Gastroesophageal sphincter (tissue), 4 donors: Measurements from ENCODE around the gene FYN. TPM values are rescaled to one million over a fixed set of nuclear protein-coding genes. Genes with fewer than 3 reads are reported as not detected.
A peak's percentile ranks its signal among the peaks of the same experiment; 100 is the strongest.

ENCODE experiments used
- ATAC-seq: fragments of 150-250 bp; one replicate; pipeline ENCODE4 v1.9.1; 2016; ENCODE audit warnings: mild to moderate bottlenecking, moderate library complexity
- H3K27ac ChIP-seq, 4 donors: fragments of 200-600 bp; sonication (generic) in 3 of 4; 1 replicate in 3 of 4; 2 replicates in 1 of 4; pipeline ENCODE4 v1.5.1; 2016 to 2019
- H3K27me3 ChIP-seq: fragments of 200-600 bp; sonication (generic); one replicate; pipeline ENCODE4 v1.5.1; 2019
- H3K36me3 ChIP-seq, 2 donors: fragments of 200-600 bp; sonication (generic); one replicate each; pipeline ENCODE4 v1.5.1; 2019; ENCODE audit warnings: control low read depth in 1 of 2
- H3K4me1 ChIP-seq, 3 donors: fragments of 200-600 bp; sonication (generic); 1 replicate in 2 of 3; 2 replicates in 1 of 3; pipeline ENCODE4 v1.5.1; 2016 to 2019; ENCODE audit warnings: control low read depth in 2 of 3
- H3K4me3 ChIP-seq, 2 donors: fragments of 200-600 bp; sonication (generic); one replicate each; pipeline ENCODE4 v1.5.1; 2019; ENCODE audit warnings: mild to moderate bottlenecking in 1 of 2, moderate library complexity in 1 of 2
- H3K9me3 ChIP-seq, 3 donors: fragments of 200-600 bp; sonication (generic); one replicate each; pipeline ENCODE4 v1.5.1; 2017 to 2019; ENCODE audit warnings: control low read depth in 2 of 3
- CTCF ChIP-seq, 4 experiments: fragments of 200-600 bp in 2 of 4; fragments of 450-650 bp in 2 of 4; sonication (generic) in 1 of 4; IDR thresholded peaks; one replicate each; pipeline ENCODE4 v1.5.1; 2017 to 2019; ENCODE audit warnings: antibody characterized with exemption in 4 of 4, mild to moderate bottlenecking in 2 of 4, moderate library complexity in 2 of 4
- EP300 ChIP-seq: sonication (generic); formaldehyde crosslinking; IDR thresholded peaks from one replicate; pipeline ENCODE4 v1.6.1; 2017; ENCODE audit warnings: antibody characterized with exemption, mild to moderate bottlenecking
- POLR2A ChIP-seq, 2 donors: fragments of 450-650 bp; IDR thresholded peaks; one replicate each; pipeline ENCODE4 v1.6.1; 2017; ENCODE audit warnings: antibody characterized with exemption in 2 of 2, mild to moderate bottlenecking in 2 of 2, moderate library complexity in 1 of 2
- POLR2AphosphoS5 ChIP-seq: sonication (generic); formaldehyde crosslinking; IDR thresholded peaks from one replicate; pipeline ENCODE4 v1.6.1; 2017; ENCODE audit warnings: antibody characterized with exemption
- WGBS, 2 donors: methylation state at CpG; one replicate each; pipeline ENCODE4 v1.1.5; 2018; ENCODE audit warnings: low coverage in 1 of 2; 5-methylcytosine and 5-hydroxymethylcytosine counted together
- total RNA-seq, 4 donors: library from RNA; depleted of rRNA; stranded (reverse); fragments of >200 nt; gene quantifications; one replicate each; pipeline ENCODE4 v1.1.0, GENCODE V29; 2016

FYN gene
- total RNA-seq, 4 donors from 2014 or later: 58.6 to 101 (median 69.9) TPM

GRCh38 chr6:111757342-111757741, 115.9 kb downstream of the FYN start:
- H3K4me3 ChIP-seq: no peak overlapping the region
- no peaks in the 10 kb centered on the region for H3K27me3 ChIP-seq
- no peaks in the 10 kb centered on the region for H3K36me3 ChIP-seq
- H3K9me3 ChIP-seq: no peaks in the 10 kb centered on the region
- peaks cover 0 to 41% (median 20%) of the 10 kb centered on the region in 3 donors for H3K4me1 ChIP-seq
- ATAC-seq: peak; percentile 27
- H3K27ac ChIP-seq: no peak overlapping the region
- WGBS, 2 donors: 50 to 82% methylated on average over 1 of the region's 1 CpG
- no peak for TF ChIP-seq POLR2A (IDR thresholded peaks at IDR 0.05)
- no peak for TF ChIP-seq CTCF (IDR thresholded peaks at IDR 0.05)
- no peak for TF ChIP-seq EP300
- no peak for TF ChIP-seq POLR2AphosphoS5

DNA sequence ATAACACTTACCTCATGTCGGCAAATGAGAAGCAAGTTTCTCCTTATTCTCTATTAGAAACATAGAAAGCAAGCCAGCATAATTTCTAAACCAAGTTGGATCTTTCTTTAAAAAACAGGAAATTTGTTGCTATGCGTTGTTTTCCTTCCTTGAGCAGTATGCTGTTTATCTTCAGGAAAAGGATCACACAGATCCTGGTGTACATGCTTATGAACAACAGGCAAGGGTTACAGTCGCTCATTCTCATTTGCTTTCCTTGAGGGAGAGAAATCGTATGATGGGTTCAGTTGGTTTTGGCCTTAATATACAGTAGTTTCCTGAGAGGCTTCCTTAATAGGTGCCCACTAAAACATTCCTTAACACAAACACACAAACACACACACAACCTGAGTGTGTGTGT, 118.8 kb downstream of the FYN start:
- H3K9me3 ChIP-seq: no peaks in the 10 kb centered on the region
- H3K27ac ChIP-seq: no peak overlapping the region
- no peaks in the 10 kb centered on the region for H3K36me3 ChIP-seq
- H3K27me3 ChIP-seq: no peaks in the 10 kb centered on the region
- ATAC-seq: no peak
- peaks cover 0 to 11% (median 9%) of the 10 kb centered on the region in 3 donors for H3K4me1 ChIP-seq
- 76 to 85% methylated on average over 3 to 4 of the region's 4 CpGs for WGBS, 2 donors
- no peak overlapping the region for H3K4me3 ChIP-seq
- TF ChIP-seq EP300: no peak
- no peak for TF ChIP-seq POLR2A (IDR thresholded peaks at IDR 0.05)
- TF ChIP-seq CTCF (IDR thresholded peaks at IDR 0.05): no peak
- no peak for TF ChIP-seq POLR2AphosphoS5

- no peak for ATAC-seq
- H3K27ac ChIP-seq: no peak overlapping the region
Observed at GRCh38 chr6:111753573-111753972, 119.7 kb downstream of the FYN start.

DNA sequence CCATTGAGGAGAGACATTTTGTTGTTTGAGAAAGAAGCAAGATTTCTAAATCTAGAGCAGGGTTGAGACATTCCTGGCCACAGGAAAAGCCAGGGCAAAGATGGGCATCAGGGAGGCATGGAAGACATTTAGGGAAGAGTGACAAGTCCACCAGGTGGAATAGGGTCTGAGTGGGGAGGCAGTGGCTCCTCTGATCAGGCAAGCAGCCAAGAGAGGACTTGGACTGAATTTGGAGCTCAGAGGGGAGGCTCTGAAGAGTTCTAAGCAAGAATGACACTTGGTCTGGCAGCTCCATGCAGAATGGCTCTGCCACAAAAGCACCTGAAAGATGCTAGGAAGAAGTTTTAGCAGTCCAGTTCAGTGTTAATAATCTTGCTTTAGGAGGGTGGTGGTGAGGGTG, 120.8 kb downstream of the FYN start:
- no peak for TF ChIP-seq POLR2A (IDR thresholded peaks at IDR 0.05)
- no peak for TF ChIP-seq POLR2AphosphoS5
- no peak for TF ChIP-seq EP300
- TF ChIP-seq CTCF (IDR thresholded peaks at IDR 0.05): no peak
- H3K27ac ChIP-seq: no peak overlapping the region
- no peak for ATAC-seq

More at GRCh38 chr6:111753573-111753972, 119.7 kb downstream of the FYN start:
- Histone ChIP-seq H3K4me1 (peaks cover 0 to 3% (median under 1%) of the 10 kb centered on the region in 3 donors), H3K4me3 (no peak overlapping the region), H3K27me3 (no peaks in the 10 kb centered on the region), H3K36me3 (no peaks in the 10 kb centered on the region), H3K9me3 (no peaks in the 10 kb centered on the region)
- WGBS, 2 donors: 85 to 86% methylated on average over 2 of the region's 2 CpGs
- TF ChIP-seq POLR2A (IDR thresholded peaks at IDR 0.05) (no peak), EP300 (no peak), CTCF (IDR thresholded peaks at IDR 0.05) (no peak), POLR2AphosphoS5 (no peak)

GRCh38 chr6:111750753-111751673, 122.2 kb downstream of the FYN start:
- Histone ChIP-seq H3K4me3 (no peak overlapping the region), H3K4me1 (peaks cover 0 to 13% (median 0%) of the 10 kb centered on the region in 3 donors), H3K9me3 (no peaks in the 10 kb centered on the region), H3K27me3 (no peaks in the 10 kb centered on the region), H3K27ac (peak overlapping the region in 1 of 4 donors; percentile 15), H3K36me3 (no peaks in the 10 kb centered on the region)
- ATAC-seq: no peak
- no peak for TF ChIP-seq POLR2AphosphoS5
- TF ChIP-seq CTCF (IDR thresholded peaks at IDR 0.05): no peak
- no peak for TF ChIP-seq POLR2A (IDR thresholded peaks at IDR 0.05)
- TF ChIP-seq EP300: no peak
- WGBS, 2 donors: 76 to 91% methylated on average over 5 to 6 of the region's 6 CpGs

More for the DNA sequence above, 120.8 kb downstream of the FYN start:
- Histone ChIP-seq H3K36me3 (no peaks in the 10 kb centered on the region), H3K4me1 (peaks cover 0 to 10% (median 0%) of the 10 kb centered on the region in 3 donors), H3K4me3 (no peak overlapping the region), H3K9me3 (no peaks in the 10 kb centered on the region), H3K27me3 (no peaks in the 10 kb centered on the region)
